Endothelial cell of umbilical vein (primary cell): Measurements from ENCODE around the gene FLNB. TPM values are rescaled to one million over a fixed set of nuclear protein-coding genes. Genes with fewer than 3 reads are reported as not detected.

Experiments
- BruUV-seq: library from RNA; stranded (reverse); fragments of 400-500 nt; replicated peaks from 2 replicates; lab custom pipeline; 2021; lab: Mats Ljungman, UMichigan
- CTCF ChIA-PET: fragments of 300-600, 350-600 bp; sonication (Branson Sonifier 250); formaldehyde crosslinking; loops from one replicate; lab custom pipeline; 2021; ENCODE audit warnings: antibody characterized with exemption, inconsistent platforms; lab: Charles Lee
- POLR2A ChIA-PET: fragments of 300-600, 350-600 bp; sonication (Branson Sonifier 250); formaldehyde crosslinking; loops from one replicate; lab custom pipeline; 2021; ENCODE audit warnings: antibody characterized with exemption, inconsistent platforms; lab: Charles Lee
- DNase-seq: peaks from one replicate; pipeline ENCODE4 v3.0.0-alpha.2; 2011; ENCODE audit warnings: low read depth, low spot score
- FAIRE-seq: peaks from 2 replicates; lab custom pipeline; 2011; peaks lifted over from hg19 to GRCh38; lab: Jason Lieb, UNC
- H2AFZ ChIP-seq: 2 replicates; pipeline ENCODE4 v1.6.0; 2012; ENCODE audit warnings: low read depth, low read length, control low read depth, inconsistent platforms
- H3K27ac ChIP-seq: 2 replicates; pipeline ENCODE4 v1.5.1; 2011; ENCODE audit warnings: low read depth, mild to moderate bottlenecking, control low read depth, low read length, moderate library complexity; ENCODE audit not compliant: insufficient read depth
- H3K27me3 ChIP-seq, 2 experiments: 2 replicates each; pipeline versions ENCODE4 v1.6.0 to v1.6.1; 2011; ENCODE audit warnings: low read length in 2 of 2, mixed read lengths in 1 of 2; ENCODE audit not compliant: control insufficient read depth in 2 of 2, insufficient read depth in 2 of 2
- H3K36me3 ChIP-seq, 2 experiments: 2 replicates in 1 of 2; 3 replicates in 1 of 2; pipeline ENCODE4 v1.5.1; 2011; ENCODE audit warnings: low read length in 2 of 2, mild to moderate bottlenecking in 1 of 2, moderate library complexity in 1 of 2; ENCODE audit not compliant: control insufficient read depth in 2 of 2, insufficient read depth in 2 of 2; ENCODE audit errors: extremely low read depth in 1 of 2
- H3K4me1 ChIP-seq: 3 replicates; pipeline ENCODE4 v1.5.1; 2011; ENCODE audit warnings: mild to moderate bottlenecking, low read length; ENCODE audit not compliant: control insufficient read depth, insufficient read depth; ENCODE audit errors: extremely low read depth
- H3K4me2 ChIP-seq: 2 replicates; pipeline ENCODE4 v1.6.1; 2011; ENCODE audit warnings: low read length, control low read depth, mixed read lengths; ENCODE audit not compliant: insufficient read depth
- H3K4me3 ChIP-seq, 3 experiments: fragments of 200-600 bp in 1 of 3; sonication (generic), shearing (Covaris generic) in 1 of 3; replicated peaks in 1 of 3; 2 replicates each; pipeline ENCODE4 v1.5.1; 2011 to 2016; ENCODE audit warnings: control low read depth in 3 of 3, low read length in 3 of 3, mild to moderate bottlenecking in 2 of 3, inconsistent platforms in 1 of 3, low read depth in 1 of 3, moderate library complexity in 1 of 3; ENCODE audit not compliant: insufficient read depth in 1 of 3
- H3K79me2 ChIP-seq: 2 replicates; pipeline ENCODE4 v1.6.0; 2012; ENCODE audit warnings: low read length, inconsistent platforms; ENCODE audit not compliant: control insufficient read depth, insufficient read depth
- H3K9ac ChIP-seq: replicated peaks from 2 replicates; pipeline ENCODE3; 2011; ENCODE audit warnings: low read length, control low read depth; ENCODE audit not compliant: insufficient read depth; ENCODE audit errors: extremely low read depth
- H3K9me1 ChIP-seq: replicated peaks from 3 replicates; pipeline ENCODE4 v1.6.0; 2011; ENCODE audit warnings: mild to moderate bottlenecking, low read length; ENCODE audit not compliant: control insufficient read depth, insufficient read depth; ENCODE audit errors: extremely low read depth
- H3K9me3 ChIP-seq: replicated peaks from 2 replicates; pipeline ENCODE4 v1.5.1; 2012; ENCODE audit warnings: low read length, inconsistent platforms; ENCODE audit not compliant: control insufficient read depth, insufficient read depth
- H4K20me1 ChIP-seq: replicated peaks from 2 replicates; pipeline ENCODE3; 2011; ENCODE audit warnings: mild to moderate bottlenecking, low read length; ENCODE audit not compliant: control insufficient read depth, insufficient read depth; ENCODE audit errors: extremely low read depth
- EZH2 ChIP-seq: IDR thresholded peaks from 2 replicates; pipeline ENCODE4 v1.6.1; 2012; ENCODE audit warnings: borderline replicate concordance, low read depth, mild to moderate bottlenecking, moderate library complexity, low read length, inconsistent platforms; ENCODE audit not compliant: severe bottlenecking
- FOS ChIP-seq: IDR thresholded peaks from 2 replicates; pipeline ENCODE4 v1.6.1; 2011; ENCODE audit warnings: mild to moderate bottlenecking, low read length, moderate library complexity, borderline replicate concordance; ENCODE audit not compliant: insufficient read depth
- GATA2 ChIP-seq: IDR thresholded peaks from 2 replicates; pipeline ENCODE4 v1.7.0; 2011; ENCODE audit warnings: low read depth, mild to moderate bottlenecking, moderate library complexity, mixed read lengths, low read length; ENCODE audit not compliant: insufficient read length, insufficient read depth
- JUN ChIP-seq: IDR thresholded peaks from 2 replicates; pipeline ENCODE4 v1.6.1; 2011; ENCODE audit warnings: borderline replicate concordance, low read depth; ENCODE audit not compliant: insufficient read length, insufficient read depth
- MAX ChIP-seq: IDR thresholded peaks from 2 replicates; pipeline ENCODE4 v1.6.1; 2011; ENCODE audit not compliant: insufficient read depth, insufficient read length
- MYC ChIP-seq: IDR thresholded peaks from one replicate; pipeline ENCODE4 v1.6.1; 2011; ENCODE audit warnings: mild to moderate bottlenecking, low read depth, low read length
- POLR2AphosphoS5 ChIP-seq: IDR thresholded peaks from 2 replicates; pipeline ENCODE4 v1.6.1; 2012; ENCODE audit warnings: low read depth, mild to moderate bottlenecking, control low read depth, low read length, moderate library complexity; ENCODE audit not compliant: insufficient read depth
- dilution Hi-C: fragments of 300-500 bp; cut with MboI; formaldehyde crosslinking; loops from one replicate; pipeline ENCODE4 v1.15.0; 2019; ENCODE audit warnings: low sequenced_read_pairs; ENCODE audit not compliant: extremely low pct_ligation_motif_present
- intact Hi-C: fragments of 100-400 bp; cut with micrococcal nuclease; formaldehyde crosslinking; loops from one replicate; pipeline ENCODE4 v1.10.0; 2022
- polyA plus RNA-seq, 4 experiments: library from polyadenylated mRNA; depleted of rRNA in 3 of 4; stranded (reverse) in 3 of 4; unstranded in 1 of 4; fragments of >200 nt; gene quantifications; 2 replicates each; pipeline versions ENCODE4 v1.2.1 to v1.2.3, GENCODE V29; 2011 to 2012; ENCODE audit warnings: missing spikeins in 1 of 4
- total RNA-seq: library from RNA; stranded (reverse); gene quantifications from 2 replicates; pipeline ENCODE4 v1.2.3, GENCODE V29; 2021

Gene FLNB
- total and polyA plus RNA-seq, 2 donors (not counting 3 experiments of a cell fraction or from before 2014, with no cell fraction given), result 479 to 670 TPM

DNA sequence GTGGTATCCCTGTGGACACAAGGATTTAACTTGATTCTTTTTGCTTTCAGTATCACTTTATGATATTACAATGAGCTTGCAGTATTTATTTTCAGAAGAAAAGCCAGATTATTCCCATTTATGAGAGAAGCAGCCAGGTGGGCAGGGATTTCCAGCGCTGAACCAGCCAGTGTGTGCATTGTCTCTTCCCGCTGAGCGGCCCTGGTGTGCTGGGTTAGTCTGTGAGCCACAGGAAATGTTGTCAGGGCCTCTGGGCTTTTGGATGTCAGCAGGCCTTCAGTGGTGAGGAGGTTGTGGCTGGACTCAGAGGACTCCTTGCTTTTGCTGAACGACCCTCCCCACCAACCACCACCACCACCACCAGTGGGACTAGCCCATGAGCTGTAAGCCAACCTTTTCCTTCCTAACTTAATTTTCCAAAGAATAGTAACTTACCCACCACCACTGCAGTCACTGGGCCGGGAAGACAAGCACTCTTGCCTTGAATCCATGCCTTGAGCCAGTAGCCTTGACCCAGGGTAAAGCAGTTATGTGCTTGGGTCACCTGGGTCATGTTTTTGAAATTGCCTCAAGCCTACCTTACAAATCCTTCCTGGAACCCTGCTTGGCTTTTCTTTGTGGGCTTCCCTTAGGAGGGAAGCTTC, 33.1 kb downstream of the FLNB start:
- Histone ChIP-seq H3K4me1 (peaks cover 66% of the 10 kb centered on the region), H3K27me3 (no peaks in the 10 kb centered on the region), H3K27ac (peak overlapping the region; percentile 67), H3K9me1 (no peaks in the 10 kb centered on the region), H3K79me2 (peaks cover 100% of the 10 kb centered on the region), H2AFZ (no peak overlapping the region), H3K9ac (peak overlapping the region; percentile 12), H3K36me3 (peaks cover 0 to under 1% of the 10 kb centered on the region in 2 experiments), H4K20me1 (no peaks in the 10 kb centered on the region), H3K4me2 (peak overlapping the region; percentile 51), H3K4me3 (no peak overlapping the region), H3K9me3 (no peaks in the 10 kb centered on the region)
- intact Hi-C loops (loop anchor here (2.0 kb wide), 1 partner anchor 15 kb away; no protein-coding TSS in a partner anchor), dilution Hi-C loops (loop anchor here (25.0 kb wide), 1 partner anchor 104 kb away; no protein-coding TSS in a partner anchor)
- no TSS peak for BruUV-seq
- DNase-seq (peak; percentile 55), FAIRE-seq (peak; percentile 86)
- ChIA-PET POLR2A (interaction anchor here (0.6 to 1.5 kb wide), 5 partner anchors 8 to 52 kb away, joined by 3 to 4 read pairs (median 3); no protein-coding TSS in a partner anchor), CTCF (interaction anchor here (1.0 to 1.8 kb wide), 6 partner anchors 9 to 22 kb away, joined by 3 to 4 read pairs (median 3); no protein-coding TSS in a partner anchor)
- no peak for TF ChIP-seq MAX
- no peak for TF ChIP-seq POLR2AphosphoS5
- no peak for TF ChIP-seq FOS
- TF ChIP-seq JUN, result no peak
- no peak for TF ChIP-seq GATA2
- no peak for TF ChIP-seq EZH2
- TF ChIP-seq MYC, result no peak
